ENCODE measurements around the gene GRIP2.

- TF ChIP-seq CTCF (IDR thresholded peaks at IDR 0.05) (no peak), POLR2A (IDR thresholded peaks at IDR 0.05; ENCODE audit: low read depth) (no peak), POLR2AphosphoS5 (IDR thresholded peaks at IDR 0.05) (no peak)
Measured at GRCh38 chr3:14457481-14457880, 82.7 kb downstream of the GRIP2 start.

Data from esophagus muscularis mucosa (tissue), 3 donors.